ENCODE measurements around the gene GDI1. TPM values are rescaled to one million over a fixed set of nuclear protein-coding genes. Genes with fewer than 3 reads are reported as not detected.

GDI1 gene
- total RNA-seq, 2 donors from 2014 or later, result 120 to 165 TPM

- H3K4me1 Mint-ChIP-seq, result no peaks in the 10 kb centered on the region
- peak within 1 kb of the TSS; percentile 94 for H3K4me3 Mint-ChIP-seq
- H3K9me3 Mint-ChIP-seq, result no peaks in the 10 kb centered on the region
- ATAC-seq (replicated peaks), result peak; percentile 73
- H3K27me3 Mint-ChIP-seq, result no peaks in the 10 kb centered on the region
- peak within 1 kb of the TSS; percentile 92 for H3K27ac Mint-ChIP-seq
- peaks cover 21% of the 10 kb centered on the region for H3K36me3 Mint-ChIP-seq (ENCODE audit: low read depth)
Observed at GRCh38 chrX:154458116-154458953, 21.4 kb downstream of the GDI1 start, which contains the start of gene PLXNA3. TSS of gene PLXNA3 (plus strand) at chrX:154458281. CDS start at chrX:154460184, 1,903 bp downstream.

- peaks cover 23% of the 10 kb centered on the region for H3K36me3 Mint-ChIP-seq (ENCODE audit: low read depth)
- H3K4me3 Mint-ChIP-seq, result peak overlapping the region; percentile 74
- H3K9me3 Mint-ChIP-seq, result no peaks in the 10 kb centered on the region
- H3K27ac Mint-ChIP-seq, result peak overlapping the region; percentile 33
- no peaks in the 10 kb centered on the region for H3K4me1 Mint-ChIP-seq
- peak; percentile 53 for ATAC-seq (replicated peaks)
- no peaks in the 10 kb centered on the region for H3K27me3 Mint-ChIP-seq
Observed at GRCh38 chrX:154458954-154459778, 22.2 kb downstream of the GDI1 start.

- no peaks in the 10 kb centered on the region for H3K9me3 Mint-ChIP-seq
- H3K4me3 Mint-ChIP-seq, result peak overlapping the region; percentile 74
- no peak overlapping the region for H3K27ac Mint-ChIP-seq
- no peaks in the 10 kb centered on the region for H3K4me1 Mint-ChIP-seq
- ATAC-seq (replicated peaks), result no peak
- H3K36me3 Mint-ChIP-seq (ENCODE audit: low read depth), result peaks cover 28% of the 10 kb centered on the region
- no peaks in the 10 kb centered on the region for H3K27me3 Mint-ChIP-seq
Observed at GRCh38 chrX:154459832-154460231, 22.9 kb downstream of the GDI1 start.

GRCh38 chrX:154460326-154460725, 23.4 kb downstream of the GDI1 start:
- H3K36me3 Mint-ChIP-seq (ENCODE audit: low read depth), result peaks cover 28% of the 10 kb centered on the region
- ATAC-seq (replicated peaks), result no peak
- H3K9me3 Mint-ChIP-seq, result no peaks in the 10 kb centered on the region
- no peaks in the 10 kb centered on the region for H3K4me1 Mint-ChIP-seq
- H3K27me3 Mint-ChIP-seq, result no peaks in the 10 kb centered on the region
- H3K4me3 Mint-ChIP-seq, result peak overlapping the region; percentile 74
- no peak overlapping the region for H3K27ac Mint-ChIP-seq

- no peak for ATAC-seq (replicated peaks)
- Mint-ChIP-seq H3K4me1 (no peaks in the 10 kb centered on the region), H3K27ac (no peak overlapping the region), H3K4me3 (no peak overlapping the region), H3K9me3 (no peaks in the 10 kb centered on the region), H3K36me3 (ENCODE audit: low read depth) (peaks cover 32% of the 10 kb centered on the region), H3K27me3 (no peaks in the 10 kb centered on the region)
Observed at GRCh38 chrX:154462396-154462795, 25.4 kb downstream of the GDI1 start.

- no peak for ATAC-seq (replicated peaks)
- Mint-ChIP-seq H3K27me3 (no peaks in the 10 kb centered on the region), H3K4me3 (no peak overlapping the region), H3K4me1 (no peaks in the 10 kb centered on the region), H3K36me3 (ENCODE audit: low read depth) (peaks cover 28% of the 10 kb centered on the region), H3K27ac (no peak overlapping the region), H3K9me3 (no peaks in the 10 kb centered on the region)
Observed at GRCh38 chrX:154463611-154464220, 26.8 kb downstream of the GDI1 start.

GRCh38 chrX:154464806-154465365, 27.9 kb downstream of the GDI1 start:
- H3K4me3 Mint-ChIP-seq, result no peak overlapping the region
- H3K4me1 Mint-ChIP-seq, result no peaks in the 10 kb centered on the region
- no peak for ATAC-seq (replicated peaks)
- no peaks in the 10 kb centered on the region for H3K27me3 Mint-ChIP-seq
- no peak overlapping the region for H3K27ac Mint-ChIP-seq
- no peaks in the 10 kb centered on the region for H3K9me3 Mint-ChIP-seq
- H3K36me3 Mint-ChIP-seq (ENCODE audit: low read depth), result peaks cover 30% of the 10 kb centered on the region

- Mint-ChIP-seq H3K4me1 (no peaks in the 10 kb centered on the region), H3K27me3 (no peaks in the 10 kb centered on the region)
Observed at GRCh38 chrX:154465601-154466000, 28.6 kb downstream of the GDI1 start.

GRCh38 chrX:154466036-154466435, 29.1 kb downstream of the GDI1 start:
- Mint-ChIP-seq H3K27ac (no peak overlapping the region), H3K4me3 (no peak overlapping the region), H3K9me3 (no peaks in the 10 kb centered on the region), H3K36me3 (ENCODE audit: low read depth) (peaks cover 37% of the 10 kb centered on the region), H3K4me1 (no peaks in the 10 kb centered on the region), H3K27me3 (no peaks in the 10 kb centered on the region)
- ATAC-seq (replicated peaks), result no peak

More at GRCh38 chrX:154465601-154466000, 28.6 kb downstream of the GDI1 start:
- no peak overlapping the region for H3K4me3 Mint-ChIP-seq
- no peaks in the 10 kb centered on the region for H3K9me3 Mint-ChIP-seq
- peaks cover 38% of the 10 kb centered on the region for H3K36me3 Mint-ChIP-seq (ENCODE audit: low read depth)
- ATAC-seq (replicated peaks), result no peak
- H3K27ac Mint-ChIP-seq, result no peak overlapping the region

- Mint-ChIP-seq H3K9me3 (no peaks in the 10 kb centered on the region), H3K27me3 (no peaks in the 10 kb centered on the region), H3K36me3 (ENCODE audit: low read depth) (peaks cover 29% of the 10 kb centered on the region), H3K4me3 (no peak overlapping the region), H3K4me1 (no peaks in the 10 kb centered on the region), H3K27ac (no peak overlapping the region)
- no peak for ATAC-seq (replicated peaks)
Observed at GRCh38 chrX:154466907-154467306, 30.0 kb downstream of the GDI1 start.

- H3K27ac Mint-ChIP-seq, result no peak overlapping the region
Observed at GRCh38 chrX:154467556-154467955, 30.6 kb downstream of the GDI1 start.

GRCh38 chrX:154468217-154468616, 31.3 kb downstream of the GDI1 start:
- no peaks in the 10 kb centered on the region for H3K27me3 Mint-ChIP-seq
- no peaks in the 10 kb centered on the region for H3K9me3 Mint-ChIP-seq
- no peaks in the 10 kb centered on the region for H3K4me1 Mint-ChIP-seq
- ATAC-seq (replicated peaks), result no peak
- no peak overlapping the region for H3K4me3 Mint-ChIP-seq
- no peak overlapping the region for H3K27ac Mint-ChIP-seq
- H3K36me3 Mint-ChIP-seq (ENCODE audit: low read depth), result peaks cover 31% of the 10 kb centered on the region

More at GRCh38 chrX:154467556-154467955, 30.6 kb downstream of the GDI1 start:
- Mint-ChIP-seq H3K4me3 (no peak overlapping the region), H3K27me3 (no peaks in the 10 kb centered on the region), H3K9me3 (no peaks in the 10 kb centered on the region), H3K36me3 (ENCODE audit: low read depth) (peaks cover 26% of the 10 kb centered on the region), H3K4me1 (no peaks in the 10 kb centered on the region)
- ATAC-seq (replicated peaks), result no peak

- no peak overlapping the region for H3K27ac Mint-ChIP-seq
- H3K4me1 Mint-ChIP-seq, result no peaks in the 10 kb centered on the region
- H3K4me3 Mint-ChIP-seq, result no peak overlapping the region
- ATAC-seq (replicated peaks), result no peak
- H3K9me3 Mint-ChIP-seq, result no peaks in the 10 kb centered on the region
- H3K27me3 Mint-ChIP-seq, result no peaks in the 10 kb centered on the region
- H3K36me3 Mint-ChIP-seq (ENCODE audit: low read depth), result peaks cover 36% of the 10 kb centered on the region
Observed at GRCh38 chrX:154469114-154469513, 32.2 kb downstream of the GDI1 start.

- Mint-ChIP-seq H3K4me1 (no peaks in the 10 kb centered on the region), H3K4me3 (no peak overlapping the region), H3K36me3 (ENCODE audit: low read depth) (peaks cover 30% of the 10 kb centered on the region), H3K9me3 (no peaks in the 10 kb centered on the region), H3K27ac (no peak overlapping the region), H3K27me3 (no peaks in the 10 kb centered on the region)
- no peak for ATAC-seq (replicated peaks)
Observed at GRCh38 chrX:154469880-154470279, 32.9 kb downstream of the GDI1 start.
